IMR-90 (cell line): ENCODE results near the gene FUS.

ENCODE experiments used
- CEBPB ChIP-seq: IDR thresholded peaks from 2 replicates; pipeline ENCODE4 v1.6.1; 2012; ENCODE audit warnings: low read depth, low read length, improper control_type of control experiment
- CTCF ChIP-seq: conservative IDR thresholded peaks from 2 replicates; pipeline ENCODE4 v1.5.1; 2012; ENCODE audit warnings: mild to moderate bottlenecking, low read depth, low read length, improper control_type of control experiment
- POLR2A ChIP-seq: IDR thresholded peaks from 2 replicates; pipeline ENCODE4 v1.6.1; 2012; ENCODE audit warnings: mild to moderate bottlenecking, low read depth, low read length
- RAD21 ChIP-seq: IDR thresholded peaks from 2 replicates; pipeline ENCODE4 v1.6.1; 2012; ENCODE audit warnings: low read length, improper control_type of control experiment
- RCOR1 ChIP-seq: IDR thresholded peaks from 2 replicates; pipeline ENCODE4 v1.6.1; 2012; ENCODE audit warnings: mild to moderate bottlenecking, low read length, improper control_type of control experiment; ENCODE audit not compliant: insufficient replicate concordance
- SMC3 ChIP-seq: fragments of 150-350 bp; IDR thresholded peaks from 2 replicates; pipeline ENCODE4 v1.6.1; 2016; ENCODE audit warnings: low read depth, mild to moderate bottlenecking, antibody characterized with exemption, low read length, moderate library complexity

DNA sequence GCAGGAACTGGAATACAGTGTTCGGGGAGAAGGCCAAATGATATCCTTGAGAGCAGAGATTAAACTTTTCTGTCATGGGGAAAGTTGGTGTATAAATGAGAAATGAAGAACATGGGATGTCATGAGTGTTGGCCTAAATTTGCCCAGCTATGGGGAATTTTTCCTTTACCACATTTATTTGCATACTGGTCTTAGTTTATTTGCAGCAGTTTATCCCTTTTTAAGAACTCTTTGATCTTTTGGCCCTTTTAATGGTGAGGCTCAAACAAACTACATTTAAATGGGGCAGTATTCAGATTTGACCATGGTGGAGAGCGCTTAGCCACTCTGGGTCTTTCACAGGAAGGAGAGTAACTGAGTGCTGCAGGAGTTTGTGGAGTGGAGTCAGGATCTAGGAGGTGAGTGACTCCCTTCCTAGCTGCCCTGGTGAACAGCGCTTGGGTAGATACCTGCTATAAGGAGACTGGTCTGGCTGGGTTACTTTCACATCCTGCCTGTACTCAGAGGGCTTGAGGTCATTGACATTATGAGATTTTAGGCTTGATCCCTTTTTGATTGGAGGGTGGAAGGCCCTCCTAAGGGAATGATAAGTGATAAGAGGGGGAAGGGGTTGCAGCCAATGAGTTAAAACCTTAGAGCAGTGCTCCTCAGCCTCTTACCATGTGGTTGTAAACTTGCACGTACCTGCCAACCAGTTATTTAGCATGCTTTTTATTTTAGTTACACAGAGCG is 11.9 kb downstream of the FUS start:
- TF ChIP-seq CTCF, result no peak
- no peak for TF ChIP-seq POLR2A
- TF ChIP-seq RAD21, result no peak
- no peak for TF ChIP-seq CEBPB
- TF ChIP-seq RCOR1, result no peak
- TF ChIP-seq SMC3, result no peak
